HCT116 (cell line): ENCODE measurements around the gene DRD3. TPM values are rescaled to one million over a fixed set of nuclear protein-coding genes. Genes with fewer than 3 reads are reported as not detected.

ENCODE experiments used
- ATAC-seq: fragments of 200-7000 bp; cut with Tn5 transposase; 2 replicates; pipeline ENCODE4 v1.9.1; 2020; ENCODE audit warnings: mild to moderate bottlenecking, moderate library complexity
- BruUV-seq: library from RNA; stranded (reverse); fragments of 400-500 nt; replicated peaks from 2 replicates; lab custom pipeline; 2021; lab: Mats Ljungman, UMichigan
- CTCF ChIA-PET: fragments of 300-600 bp; sonication (Branson Sonifier 250); formaldehyde crosslinking; loops from one replicate; lab custom pipeline; 2021; ENCODE audit warnings: antibody characterized with exemption; lab: Charles Lee
- POLR2A ChIA-PET: fragments of 300-600, 350-600 bp; sonication (Branson Sonifier 250); formaldehyde crosslinking; loops from one replicate; lab custom pipeline; 2021; ENCODE audit warnings: antibody characterized with exemption; lab: Charles Lee
- RAD21 ChIA-PET, 2 experiments: fragments of 300-600 bp; sonication (Branson Sonifier 250); formaldehyde crosslinking; loops; one replicate each; lab custom pipeline; 2023; ENCODE audit warnings: low total read pairs in 2 of 2; ENCODE audit not compliant: uncharacterized antibody in 2 of 2, unreplicated experiment in 2 of 2, low non-redundant PET in 1 of 2; lab: Charles Lee
- DNase-seq: peaks from one replicate; pipeline ENCODE4 v3.0.0-alpha.2; 2010; ENCODE audit warnings: low read depth, low spot score
- H2AFZ ChIP-seq: fragments of 200-600 bp; shearing (Covaris generic), sonication (generic); 2 replicates; pipeline ENCODE4 v1.6.1; 2017; ENCODE audit warnings: low read depth, mixed run types, mixed read lengths, antibody characterized with exemption, low read length; ENCODE audit not compliant: poor library complexity, severe bottlenecking
- H3K27ac ChIP-seq: 2 replicates; pipeline ENCODE4 v1.5.1; 2012; ENCODE audit warnings: low read depth, low read length
- H3K27me3 ChIP-seq: fragments of 200-600 bp; sonication (generic); 2 replicates; pipeline ENCODE4 v1.6.1; 2016; ENCODE audit warnings: mixed run types, low read length, mixed read lengths; ENCODE audit not compliant: insufficient read depth
- H3K36me3 ChIP-seq, 2 experiments: fragments of 200-500 bp in 1 of 2; fragments of 200-600 bp in 1 of 2; sonication (Bioruptor generic) in 1 of 2; sonication (generic) in 1 of 2; 2 replicates each; pipeline versions ENCODE4 v1.5.1 to v1.6.1; 2014 to 2016; ENCODE audit warnings: low read length in 2 of 2, inconsistent platforms in 1 of 2, mixed read lengths in 1 of 2, mixed run types in 1 of 2; ENCODE audit not compliant: insufficient read depth in 2 of 2, control insufficient read depth in 1 of 2
- H3K4me1 ChIP-seq, 2 experiments: fragments of 200-600 bp in 1 of 2; sonication (generic) in 1 of 2; 2 replicates each; pipeline versions ENCODE4 v1.5.1 to v1.6.1; 2012 to 2017; ENCODE audit warnings: low read length in 2 of 2, inconsistent platforms in 1 of 2, mild to moderate bottlenecking in 1 of 2, mixed read lengths in 1 of 2, mixed run types in 1 of 2, moderate library complexity in 1 of 2; ENCODE audit not compliant: insufficient read depth in 2 of 2, control insufficient read depth in 1 of 2
- H3K4me2 ChIP-seq: fragments of 200-600 bp; sonication (generic); 2 replicates; pipeline ENCODE4 v1.6.1; 2017; ENCODE audit warnings: mixed run types, low read length, mixed read lengths
- H3K4me3 ChIP-seq, 2 experiments: fragments of 200-600 bp in 1 of 2; sonication (generic) in 1 of 2; replicated peaks in 1 of 2; 2 replicates each; pipeline ENCODE4 v1.5.1; 2011 to 2016; ENCODE audit warnings: low read length in 2 of 2, control low read depth in 1 of 2, low read depth in 1 of 2, mild to moderate bottlenecking in 1 of 2, mixed read lengths in 1 of 2, mixed run types in 1 of 2
- H3K79me2 ChIP-seq: fragments of 200-600 bp; sonication (generic); 2 replicates; pipeline ENCODE4 v1.6.1; 2017; ENCODE audit warnings: mild to moderate bottlenecking, mixed run types, low read length, moderate library complexity, mixed read lengths; ENCODE audit not compliant: insufficient read depth
- H3K9ac ChIP-seq: fragments of 200-600 bp; sonication (generic); 2 replicates; pipeline ENCODE4 v1.6.1; 2016; ENCODE audit warnings: low read length, mixed read lengths
- H3K9me2 ChIP-seq: fragments of 200-600 bp; sonication (generic), shearing (Covaris generic); 2 replicates; pipeline ENCODE4 v1.6.1; 2017; ENCODE audit warnings: mixed run types, mild to moderate bottlenecking, moderate library complexity; ENCODE audit not compliant: insufficient read depth
- H3K9me3 ChIP-seq, 2 experiments: fragments of 200-500 bp in 1 of 2; fragments of 200-600 bp in 1 of 2; sonication (Bioruptor generic) in 1 of 2; sonication (generic) in 1 of 2; 2 replicates each; pipeline ENCODE4 v1.6.1; 2014 to 2017; ENCODE audit warnings: low read length in 2 of 2, mixed read lengths in 2 of 2, inconsistent platforms in 1 of 2, low read depth in 1 of 2, mild to moderate bottlenecking in 1 of 2, mixed run types in 1 of 2, moderate library complexity in 1 of 2; ENCODE audit not compliant: control insufficient read depth in 1 of 2, insufficient read depth in 1 of 2
- H4K20me1 ChIP-seq: fragments of 200-600 bp; sonication (generic), shearing (Covaris generic); 2 replicates; pipeline ENCODE4 v1.6.1; 2017; ENCODE audit warnings: mixed run types, mild to moderate bottlenecking, moderate library complexity; ENCODE audit not compliant: insufficient read depth
- ATF3 ChIP-seq: IDR thresholded peaks from 2 replicates; pipeline ENCODE4 v1.6.1; 2012
- CBX3 ChIP-seq: IDR thresholded peaks from 2 replicates; pipeline ENCODE4 v1.6.1; 2012; ENCODE audit warnings: low read depth
- CEBPB ChIP-seq: IDR thresholded peaks from 2 replicates; pipeline ENCODE4 v1.6.1; 2012; ENCODE audit warnings: low read depth
- CTCF ChIP-seq, 3 experiments: fragments of 200-600 bp in 1 of 3; sonication (generic) in 1 of 3; IDR thresholded peaks in 2 of 3; conservative IDR thresholded peaks in 1 of 3; 2 replicates each; pipeline ENCODE4 v1.5.1; 2012 to 2017; ENCODE audit warnings: low read depth in 2 of 3, low read length in 2 of 3, antibody characterized with exemption in 1 of 3, borderline replicate concordance in 1 of 3, control low read depth in 1 of 3, mild to moderate bottlenecking in 1 of 3, mixed read lengths in 1 of 3, mixed run types in 1 of 3, moderate library complexity in 1 of 3; ENCODE audit not compliant: insufficient read depth in 1 of 3
- ELF1 ChIP-seq: IDR thresholded peaks from 2 replicates; pipeline ENCODE4 v1.6.1; 2012; ENCODE audit warnings: low read depth, borderline replicate concordance
- EZH2 ChIP-seq: fragments of 200-600 bp; sonication (generic); IDR thresholded peaks from 2 replicates; pipeline ENCODE4 v1.6.1; 2017; ENCODE audit warnings: antibody characterized with exemption, mixed run types
- EZH2phosphoT487 ChIP-seq: fragments of 200-600 bp; IDR thresholded peaks from 2 replicates; pipeline ENCODE4 v1.6.1; 2018; ENCODE audit warnings: antibody characterized with exemption, borderline replicate concordance
- JUND ChIP-seq: IDR thresholded peaks from 2 replicates; pipeline ENCODE4 v1.6.1; 2012
- MAX ChIP-seq: IDR thresholded peaks from 2 replicates; pipeline ENCODE4 v1.6.1; 2012
- RAD21 ChIP-seq: IDR thresholded peaks from 2 replicates; pipeline ENCODE4 v1.6.1; 2012; ENCODE audit warnings: low read depth, mild to moderate bottlenecking
- REST ChIP-seq: IDR thresholded peaks from 2 replicates; pipeline ENCODE4 v1.6.1; 2012; ENCODE audit warnings: low read depth
- SIN3A ChIP-seq: IDR thresholded peaks from 2 replicates; pipeline ENCODE4 v1.6.1; 2012; ENCODE audit warnings: low read depth
- TCF7L2 ChIP-seq: IDR thresholded peaks from 2 replicates; pipeline ENCODE4 v1.7.0; 2011; ENCODE audit warnings: borderline replicate concordance, inconsistent platforms; ENCODE audit not compliant: insufficient read depth, insufficient read length; ENCODE audit errors: extremely low read depth
- YY1 ChIP-seq: IDR thresholded peaks from 2 replicates; pipeline ENCODE4 v1.6.1; 2011; ENCODE audit warnings: low read length, low read depth, moderate library complexity, mild to moderate bottlenecking; ENCODE audit not compliant: insufficient replicate concordance; ENCODE audit errors: extremely low read depth
- ZFX ChIP-seq: fragments of 450-650 bp; IDR thresholded peaks from 2 replicates; pipeline ENCODE4 v1.6.1; 2017
- intact Hi-C: fragments of 100-400 bp; cut with micrococcal nuclease; formaldehyde crosslinking; loops from 2 replicates; pipeline ENCODE4 v1.10.0; 2022
- total RNA-seq: library from RNA; stranded (reverse); gene quantifications from one replicate; pipeline ENCODE4 v1.2.1, GENCODE V29; 2021; ENCODE audit not compliant: unreplicated experiment

Gene DRD3
- total RNA-seq, 1 experiment from 2014 or later: not detected

- ChIA-PET RAD21 (no interaction called here), POLR2A (no interaction called here), CTCF (interaction anchor here (0.6 to 1.8 kb wide), 7 partner anchors 9 to 416 kb away, joined by 3 to 6 read pairs (median 3); no protein-coding TSS in a partner anchor)
- intact Hi-C loops: loop anchor here (5.0 to 10.0 kb wide), 3 partner anchors 308 to 1662 kb away; no protein-coding TSS in a partner anchor
- H3K9me3 ChIP-seq: no peaks in the 10 kb centered on the region
- peak overlapping the region; percentile 48 for H3K9ac ChIP-seq
- H3K27ac ChIP-seq: peak overlapping the region; percentile 41; the same call in 1 of the 2 replicates
- no peaks in the 10 kb centered on the region for H3K79me2 ChIP-seq
- peak overlapping the region; percentile 41 to 57 for H3K4me3 ChIP-seq
- DNase-seq (peak; percentile 68), ATAC-seq (peak; percentile 88)
- peak; percentile 57 for TF ChIP-seq TCF7L2
- TF ChIP-seq EZH2phosphoT487: no peak
- TF ChIP-seq CBX3: peak; percentile 32; the same call in 1 of the 2 replicates
- TF ChIP-seq ATF3: no peak
- no peak for TF ChIP-seq SIN3A
- TF ChIP-seq REST: no peak
- no peak for TF ChIP-seq ZFX
- no peak for TF ChIP-seq YY1
- no peak for TF ChIP-seq EZH2
- no peak for TF ChIP-seq ELF1
- no peak for TF ChIP-seq JUND
- peak; percentile 92 for TF ChIP-seq RAD21
- peak; percentile 88 to 97 (median 93) for TF ChIP-seq CTCF (IDR thresholded peaks at IDR 0.05 in 2 of 3, conservative IDR thresholded peaks at IDR 0.05 in 1 of 3; ENCODE audit: borderline replicate concordance in 1 of 3, insufficient read depth in 1 of 3, low read depth in 2 of 3, low read length in 2 of 3)
- TF ChIP-seq MAX: peak; percentile 94
- no peak for TF ChIP-seq CEBPB
- peaks cover 0 to 11% of the 10 kb centered on the region in 2 experiments; a peak in 2 of 4 replicates for H3K4me1 ChIP-seq
- no peaks in the 10 kb centered on the region for H3K36me3 ChIP-seq
- no TSS peak for BruUV-seq
- H3K4me2 ChIP-seq: peak overlapping the region; percentile 91
- no peaks in the 10 kb centered on the region for H3K27me3 ChIP-seq
- no peaks in the 10 kb centered on the region for H3K9me2 ChIP-seq
- peak overlapping the region; percentile 80 for H2AFZ ChIP-seq
- H4K20me1 ChIP-seq: no peaks in the 10 kb centered on the region
Observed at GRCh38 chr3:114152519-114153151, 26.2 kb downstream of the DRD3 start.
